Coronary artery (tissue), 2 donors: ENCODE results near the gene VAV2.
A peak's percentile ranks its signal among the peaks of the same experiment; 100 is the strongest.

Source experiments
- DNase-seq: peaks from one replicate; pipeline ENCODE4 v3.0.0-alpha.2; 2017; ENCODE audit warnings: low spot score
- H3K27ac ChIP-seq, 2 donors: fragments of 200-600 bp; sonication (generic); one replicate each; pipeline ENCODE4 v1.5.1; 2016 to 2019
- H3K4me3 ChIP-seq: fragments of 200-600 bp; sonication (generic); 2 replicates; pipeline ENCODE4 v1.5.1; 2016; ENCODE audit warnings: mild to moderate bottlenecking, moderate library complexity
- TF ChIP-seq, protein P1 (sequence below): fragments of 200-600 bp; sonication (generic); IDR thresholded peaks from one replicate; pipeline ENCODE4 v1.5.1; 2019; ENCODE audit warnings: antibody characterized with exemption

Gene VAV2

DNA sequence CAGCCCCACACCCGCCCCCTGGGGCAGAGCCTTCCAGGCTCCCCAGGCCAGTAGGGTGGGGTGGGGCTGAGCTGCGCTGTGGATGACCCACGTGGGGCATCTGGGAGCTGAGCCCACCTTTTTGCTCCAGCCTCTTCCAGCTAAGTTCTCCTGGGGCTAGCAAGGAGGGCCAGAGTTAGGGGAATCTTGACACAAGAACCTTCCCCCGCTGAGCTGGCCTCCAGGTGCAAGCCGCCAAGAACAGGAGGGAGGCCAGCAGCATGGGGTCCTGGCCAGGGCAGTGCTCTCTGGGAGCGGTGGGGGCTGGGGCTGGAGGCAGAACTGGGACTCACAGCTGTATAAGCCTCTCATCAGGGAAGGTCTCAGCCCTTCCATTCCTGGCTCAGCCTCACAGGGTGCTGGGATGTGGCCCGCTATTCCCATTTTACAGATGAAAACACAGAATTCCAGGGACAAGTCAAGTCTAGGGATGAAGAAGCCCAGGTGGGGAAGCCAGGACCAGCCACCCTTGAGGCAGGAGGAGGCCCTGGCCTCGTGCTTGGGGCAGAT, 275.5 kb downstream of the VAV2 start:
- Histone ChIP-seq H3K4me3 (no peak overlapping the region), H3K27ac (peak overlapping the region in 1 of 2 donors; percentile 71)
- TF ChIP-seq, protein P1, sequence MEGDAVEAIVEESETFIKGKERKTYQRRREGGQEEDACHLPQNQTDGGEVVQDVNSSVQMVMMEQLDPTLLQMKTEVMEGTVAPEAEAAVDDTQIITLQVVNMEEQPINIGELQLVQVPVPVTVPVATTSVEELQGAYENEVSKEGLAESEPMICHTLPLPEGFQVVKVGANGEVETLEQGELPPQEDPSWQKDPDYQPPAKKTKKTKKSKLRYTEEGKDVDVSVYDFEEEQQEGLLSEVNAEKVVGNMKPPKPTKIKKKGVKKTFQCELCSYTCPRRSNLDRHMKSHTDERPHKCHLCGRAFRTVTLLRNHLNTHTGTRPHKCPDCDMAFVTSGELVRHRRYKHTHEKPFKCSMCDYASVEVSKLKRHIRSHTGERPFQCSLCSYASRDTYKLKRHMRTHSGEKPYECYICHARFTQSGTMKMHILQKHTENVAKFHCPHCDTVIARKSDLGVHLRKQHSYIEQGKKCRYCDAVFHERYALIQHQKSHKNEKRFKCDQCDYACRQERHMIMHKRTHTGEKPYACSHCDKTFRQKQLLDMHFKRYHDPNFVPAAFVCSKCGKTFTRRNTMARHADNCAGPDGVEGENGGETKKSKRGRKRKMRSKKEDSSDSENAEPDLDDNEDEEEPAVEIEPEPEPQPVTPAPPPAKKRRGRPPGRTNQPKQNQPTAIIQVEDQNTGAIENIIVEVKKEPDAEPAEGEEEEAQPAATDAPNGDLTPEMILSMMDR = no peak
- DNase-seq = no peak

DNA sequence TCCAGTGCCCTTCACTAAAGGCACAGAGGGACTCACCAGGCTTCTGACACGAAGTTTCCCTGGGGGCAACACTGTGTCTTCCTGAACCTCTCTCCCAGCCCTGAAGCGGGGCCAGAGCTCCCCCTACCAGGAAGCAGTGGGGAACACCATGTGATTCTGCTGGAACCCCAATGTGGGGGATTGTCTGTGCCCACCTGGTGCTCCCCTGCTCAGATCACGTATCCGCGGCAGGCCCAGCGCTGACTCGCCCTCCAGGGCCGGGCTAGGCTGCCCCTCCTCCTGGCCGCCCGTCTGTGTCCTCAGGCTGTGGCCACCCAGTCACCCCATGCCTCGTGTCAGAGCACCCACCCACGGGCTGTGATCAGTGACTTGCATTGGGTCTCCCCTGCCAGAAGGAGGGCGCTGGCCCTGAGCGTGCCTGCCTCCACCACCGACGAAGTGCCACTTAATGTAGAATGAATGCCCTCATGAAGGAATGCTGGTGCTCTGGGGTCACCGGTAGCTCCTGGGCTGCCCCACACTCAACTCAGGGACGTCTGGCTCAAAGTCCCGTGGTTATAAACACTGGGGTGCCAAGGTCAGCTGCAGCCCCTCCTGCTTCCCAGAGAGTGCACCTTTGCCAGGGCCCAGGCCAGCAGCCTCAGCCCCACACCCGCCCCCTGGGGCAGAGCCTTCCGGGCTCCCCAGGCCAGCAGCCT, 276.1 kb downstream of the VAV2 start:
- no peak overlapping the region for H3K4me3 ChIP-seq
- peak overlapping the region in 1 of 2 donors; percentile 71 for H3K27ac ChIP-seq
- TF ChIP-seq, protein P1 = no peak
- no peak for DNase-seq

DNA sequence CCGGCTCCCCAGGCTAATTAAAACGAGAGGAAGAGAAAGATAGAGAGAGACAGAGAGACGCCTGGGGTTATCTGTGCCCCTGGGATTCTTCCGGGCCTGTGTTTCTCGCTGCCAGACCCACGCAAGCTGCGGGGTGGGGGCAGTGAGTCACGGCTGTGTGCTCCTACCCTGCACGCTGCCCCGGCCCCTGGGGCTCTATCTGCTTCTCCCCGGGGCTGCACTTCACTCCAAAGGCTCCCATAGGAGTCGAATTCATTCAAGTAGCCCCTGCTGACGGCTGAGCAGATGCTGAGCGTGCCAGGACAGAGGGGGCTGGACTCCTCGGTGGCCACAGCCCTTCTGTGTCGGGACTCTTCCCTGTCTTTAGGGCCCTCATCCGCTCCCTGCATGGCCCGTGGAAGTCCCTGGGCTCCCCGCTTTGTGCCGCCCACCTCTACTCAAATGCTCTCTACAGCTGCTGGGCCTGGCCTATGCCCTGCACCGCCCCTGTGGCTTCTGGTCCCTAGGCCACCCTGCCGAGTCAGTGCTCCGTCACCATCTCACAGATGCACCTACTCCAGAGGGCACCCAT, 276.7 kb downstream of the VAV2 start:
- TF ChIP-seq, protein P1 = no peak
- no peak overlapping the region for H3K4me3 ChIP-seq
- DNase-seq = no peak
- H3K27ac ChIP-seq = peak overlapping the region in 1 of 2 donors; percentile 71

DNA sequence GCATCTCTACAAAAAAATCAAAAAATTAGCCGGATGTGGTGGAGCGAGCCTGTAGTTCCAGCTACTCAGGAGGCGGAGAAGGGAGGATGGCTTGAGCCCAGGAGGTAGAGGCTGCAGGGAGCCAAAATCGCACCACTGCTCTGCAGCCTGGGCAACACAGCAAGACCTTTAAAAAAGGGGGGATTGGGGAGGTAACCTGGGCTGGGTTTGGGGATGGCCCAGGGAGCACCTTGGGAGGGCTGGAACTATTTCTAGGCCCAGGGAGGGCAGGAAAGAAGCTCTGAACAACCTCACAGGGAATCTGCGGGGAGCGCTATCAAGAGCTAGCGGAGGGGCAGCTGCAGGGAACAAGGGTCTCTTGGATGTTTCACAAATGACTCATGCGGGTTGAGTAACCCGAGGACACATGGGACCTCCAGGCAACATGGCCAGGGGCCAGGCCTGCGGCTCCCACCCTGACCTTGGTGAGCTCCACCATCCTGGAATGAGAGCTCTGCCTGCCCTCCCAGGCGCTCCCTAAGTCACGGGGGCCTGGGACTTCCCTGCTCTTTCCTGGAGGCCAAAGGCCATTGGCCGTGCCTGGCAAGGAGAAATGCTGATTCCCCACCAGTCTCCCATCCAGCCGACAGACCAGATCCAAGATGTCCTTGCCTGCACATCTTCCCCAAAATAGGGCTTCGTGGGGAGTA, 277.4 kb downstream of the VAV2 start:
- Histone ChIP-seq H3K27ac (peak overlapping the region in 1 of 2 donors; percentile 71), H3K4me3 (no peak overlapping the region)
- no peak for DNase-seq
- TF ChIP-seq, protein P1 = no peak

DNA sequence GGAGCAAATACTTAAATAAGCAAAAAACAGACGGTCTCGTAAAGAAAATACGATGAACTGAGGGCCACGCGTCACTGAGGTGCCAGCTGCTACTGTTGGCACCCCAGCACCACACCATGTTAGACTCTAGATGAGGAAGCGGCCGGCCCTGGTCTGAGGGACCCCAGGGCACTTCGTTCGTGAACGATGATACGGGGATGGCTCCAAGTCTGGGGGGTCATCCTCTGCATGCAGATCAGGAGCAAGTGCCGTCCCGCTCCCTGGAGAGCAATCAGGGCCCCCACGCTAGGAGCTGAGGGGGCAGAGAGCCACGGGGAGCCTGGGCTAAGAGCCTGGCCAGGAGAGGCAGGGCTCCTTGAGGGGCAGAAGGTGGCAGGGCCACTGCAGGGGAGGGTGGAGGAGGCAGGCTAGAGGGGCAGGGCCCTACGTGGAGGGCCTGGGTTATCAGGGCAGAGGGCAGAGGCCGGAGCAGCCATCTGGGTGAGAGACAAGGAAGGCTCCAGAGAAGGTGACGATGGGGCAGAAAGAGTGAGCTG, 278.1 kb downstream of the VAV2 start:
- Histone ChIP-seq H3K4me3 (no peak overlapping the region), H3K27ac (peak overlapping the region in 1 of 2 donors; percentile 22)
- TF ChIP-seq, protein P1 = no peak
- DNase-seq = no peak

DNA sequence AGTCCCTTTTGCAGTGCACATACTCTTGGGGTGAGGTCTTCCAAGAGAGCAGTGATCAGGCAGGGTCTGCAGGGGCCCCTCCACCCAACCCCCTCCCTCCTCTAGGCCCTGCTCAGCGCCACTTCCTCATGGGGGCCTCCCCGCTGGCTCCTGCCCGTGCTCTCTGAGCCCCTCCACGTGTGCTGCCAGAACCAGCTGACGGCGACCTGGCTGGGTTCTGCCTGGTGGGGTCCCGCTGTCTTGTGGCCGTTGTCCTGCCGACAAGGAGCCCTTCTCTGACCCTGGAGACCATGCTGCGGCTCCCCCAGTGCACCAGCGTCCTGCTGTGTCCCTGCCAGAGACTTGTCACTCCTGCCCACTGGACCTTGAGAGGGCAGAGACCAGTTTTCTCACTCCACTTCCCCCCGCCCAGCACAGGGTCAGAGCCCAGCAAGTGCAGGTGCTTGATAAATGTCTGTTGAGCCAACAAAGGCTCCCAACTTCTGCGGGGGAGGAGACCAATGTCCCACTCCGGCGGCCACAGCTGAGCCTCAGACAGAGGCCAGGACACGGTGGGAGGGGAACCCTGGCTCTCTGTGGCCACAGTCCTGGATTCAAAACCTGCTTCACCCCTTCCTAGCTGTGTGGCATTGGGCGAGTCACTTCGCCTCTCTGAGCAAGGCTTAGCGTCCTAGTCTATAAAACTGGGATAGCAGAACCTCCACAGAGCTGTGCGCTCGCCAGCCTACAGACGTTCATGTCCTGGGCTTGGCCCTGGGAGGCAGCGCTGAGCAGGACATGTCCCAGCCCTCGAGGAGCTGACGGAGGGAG, 278.8 kb downstream of the VAV2 start:
- no peak for DNase-seq
- H3K27ac ChIP-seq = no peak overlapping the region
- no peak overlapping the region for H3K4me3 ChIP-seq
- TF ChIP-seq, protein P1 = no peak
